Activated naive CD4-positive, alpha-beta T cell treated with anti-CD3 and anti-CD28 coated beads, Interleukin-2, amount 50 U/mL, for 16 hours (primary cell): ENCODE data around the gene B3GALT4.
"Not testable (repeated sequence)": the region's sequence is repeated elsewhere in the genome, so short reads cannot be mapped to it uniquely, and the experiment has no call there.

ENCODE experiments used
- DNase-seq: peaks from one replicate; pipeline ENCODE4 v3.0.0-alpha.2; 2020

Gene B3GALT4, protein sequence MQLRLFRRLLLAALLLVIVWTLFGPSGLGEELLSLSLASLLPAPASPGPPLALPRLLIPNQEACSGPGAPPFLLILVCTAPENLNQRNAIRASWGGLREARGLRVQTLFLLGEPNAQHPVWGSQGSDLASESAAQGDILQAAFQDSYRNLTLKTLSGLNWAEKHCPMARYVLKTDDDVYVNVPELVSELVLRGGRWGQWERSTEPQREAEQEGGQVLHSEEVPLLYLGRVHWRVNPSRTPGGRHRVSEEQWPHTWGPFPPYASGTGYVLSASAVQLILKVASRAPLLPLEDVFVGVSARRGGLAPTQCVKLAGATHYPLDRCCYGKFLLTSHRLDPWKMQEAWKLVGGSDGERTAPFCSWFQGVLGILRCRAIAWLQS

DNA sequence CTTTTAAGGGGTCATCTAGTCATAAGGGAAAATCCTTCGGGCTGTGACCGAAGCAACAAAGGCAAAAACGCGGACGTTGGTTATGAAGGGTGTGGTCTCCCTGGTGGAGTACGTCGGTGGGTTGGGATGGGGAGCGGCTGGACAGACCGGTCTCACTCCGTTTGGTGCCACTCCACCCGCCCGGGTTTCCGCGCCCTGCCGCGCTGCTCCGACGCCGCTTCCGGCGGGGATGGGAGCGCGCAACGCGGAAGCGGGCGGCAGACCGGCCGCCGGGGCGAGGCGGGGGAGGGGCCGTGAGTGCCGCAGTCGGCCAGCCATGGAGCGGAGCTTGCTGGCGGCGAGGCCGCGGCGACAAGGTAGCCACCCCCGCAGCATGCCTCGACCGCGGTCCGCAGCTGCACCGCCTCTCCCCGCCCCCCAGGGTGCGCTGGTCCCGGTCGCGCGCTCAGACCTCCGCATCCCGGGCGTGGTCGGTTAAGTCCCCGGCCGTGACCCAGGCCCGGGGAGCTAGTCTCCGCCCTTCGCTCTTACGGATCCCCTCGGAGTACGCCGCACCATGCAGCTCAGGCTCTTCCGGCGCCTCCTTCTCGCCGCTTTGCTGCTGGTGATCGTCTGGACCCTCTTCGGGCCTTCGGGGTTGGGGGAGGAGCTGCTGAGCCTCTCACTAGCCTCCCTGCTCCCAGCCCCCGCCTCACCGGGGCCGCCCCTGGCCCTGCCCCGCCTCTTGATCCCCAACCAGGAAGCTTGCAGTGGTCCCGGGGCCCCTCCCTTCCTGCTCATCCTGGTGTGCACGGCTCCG lies at the start of gene B3GALT4:
Gene B3GALT4, plus strand, starts transcription at position 260 of the 799 bp plus-strand sequence. Its CDS starts 297 bp downstream, at position 557.
- peak; percentile 71 for DNase-seq

DNA sequence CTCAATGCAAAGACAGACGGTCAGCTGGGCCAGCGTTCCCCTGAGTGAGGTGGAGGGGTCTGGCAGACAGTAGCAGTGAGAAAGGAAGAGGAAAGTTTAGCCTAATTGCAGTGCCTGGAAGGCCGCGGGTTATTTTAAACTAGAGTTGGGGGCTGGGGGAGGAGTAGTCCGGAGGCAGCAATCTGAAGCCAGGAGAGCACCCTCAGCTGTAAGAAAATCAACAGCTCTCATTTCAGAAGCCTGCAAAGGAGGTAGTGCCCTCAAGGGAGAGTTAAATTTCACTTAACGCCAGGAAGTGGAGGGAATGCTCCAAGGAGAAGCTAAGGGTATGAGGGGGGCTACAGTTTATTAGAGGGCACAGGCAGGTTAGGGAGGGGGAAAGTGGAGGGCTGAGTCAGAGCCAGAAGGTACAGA lies 41.7 kb upstream of the B3GALT4 start:
- no peak for DNase-seq

DNA sequence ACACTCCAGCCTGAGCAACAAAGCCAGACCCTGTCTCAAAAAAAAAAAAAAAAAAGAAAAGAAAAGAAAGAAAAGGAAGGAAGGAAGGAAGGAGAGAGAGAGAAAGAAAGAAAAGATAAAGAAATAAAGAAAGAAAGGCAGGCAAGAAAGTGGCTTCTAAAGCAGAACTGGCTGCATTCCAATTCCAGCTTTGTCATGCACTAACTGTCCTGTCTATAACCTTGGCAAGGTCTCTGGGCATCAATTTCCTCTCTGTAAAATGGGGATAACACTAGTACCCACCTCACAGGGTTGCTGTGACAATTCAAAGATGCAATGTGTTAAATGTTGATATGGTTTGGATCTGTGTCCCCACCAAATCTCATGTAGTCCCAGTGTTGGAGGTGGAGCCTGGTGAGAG lies 40.6 kb upstream of the B3GALT4 start:
- DNase-seq = no peak

DNA sequence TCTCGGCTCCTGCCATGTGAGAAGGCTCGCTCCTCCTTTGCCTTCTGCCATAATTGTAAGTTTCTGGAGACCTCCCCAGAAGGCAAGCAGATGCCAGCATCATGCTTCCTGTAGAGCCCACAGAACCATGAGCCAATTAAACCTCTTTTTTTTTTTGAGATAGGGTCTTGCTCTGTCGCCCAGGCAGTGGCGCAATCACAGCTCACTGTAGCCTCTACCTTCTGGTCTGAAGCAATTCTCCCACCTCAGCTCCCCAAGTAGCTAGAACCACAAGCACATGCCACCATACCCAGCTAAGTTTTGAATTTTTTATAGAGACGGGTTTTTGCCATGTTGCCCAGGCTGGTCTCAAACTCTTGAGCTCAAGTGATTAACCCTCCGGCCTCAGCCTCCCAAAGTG lies 40.1 kb upstream of the B3GALT4 start:
- DNase-seq = no peak

DNA sequence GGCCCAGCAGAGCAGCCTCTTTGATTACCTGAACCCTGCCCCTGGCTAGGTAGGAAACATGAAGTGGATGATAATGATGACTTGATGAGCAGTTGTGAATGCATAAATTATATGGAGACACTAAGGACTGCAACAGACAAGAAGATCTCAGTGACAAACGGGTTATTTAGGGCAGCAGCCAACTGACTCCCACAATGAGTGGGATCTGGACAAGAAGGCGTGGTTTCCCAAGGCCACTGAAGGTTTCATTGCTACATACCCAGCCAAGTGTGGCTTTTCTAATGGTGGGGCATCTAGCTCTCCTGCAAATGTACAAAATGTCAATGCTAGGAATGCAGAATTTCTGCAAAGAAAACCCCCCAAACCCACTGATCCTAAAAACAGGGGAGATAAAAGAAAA lies 39.2 kb upstream of the B3GALT4 start:
- DNase-seq = no peak

DNA sequence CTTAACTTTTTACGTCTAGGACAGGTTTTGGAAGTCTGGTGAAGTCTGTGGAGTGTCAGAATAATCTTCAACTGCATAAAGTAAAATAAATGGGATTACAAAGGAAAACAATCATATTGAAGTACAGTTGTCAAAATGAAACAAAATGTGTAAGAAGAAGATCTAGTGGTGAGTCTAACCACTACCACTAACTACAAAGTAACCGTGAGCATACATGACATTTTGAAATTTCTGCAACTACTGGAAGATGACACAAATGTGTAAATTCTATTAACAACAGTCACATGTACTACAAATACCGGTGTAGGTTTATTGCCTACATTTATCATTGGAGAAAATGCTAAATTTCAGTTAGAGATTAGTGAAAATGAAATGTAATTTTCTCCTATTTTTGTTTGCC lies 35.0 kb upstream of the B3GALT4 start:
- no peak for DNase-seq

DNA sequence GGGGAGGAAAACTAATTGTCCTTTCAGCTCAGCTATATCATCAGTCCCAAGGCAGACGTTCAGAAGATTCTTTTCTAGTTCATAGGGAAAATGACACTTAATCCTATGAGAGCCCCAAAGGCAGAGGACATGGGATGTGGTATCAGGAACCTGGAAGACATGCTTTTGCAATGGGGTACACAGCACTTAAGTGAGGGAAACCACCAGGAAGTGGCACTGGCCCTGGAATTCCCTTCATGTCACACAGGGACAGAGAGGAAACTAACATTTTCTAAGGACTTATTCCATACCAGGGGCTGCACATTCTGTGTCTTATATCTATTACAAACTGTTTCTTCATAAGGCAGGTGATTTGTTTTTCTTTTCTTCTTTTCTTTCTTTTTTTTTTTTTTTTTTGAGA lies 33.4 kb upstream of the B3GALT4 start:
- no peak for DNase-seq

DNA sequence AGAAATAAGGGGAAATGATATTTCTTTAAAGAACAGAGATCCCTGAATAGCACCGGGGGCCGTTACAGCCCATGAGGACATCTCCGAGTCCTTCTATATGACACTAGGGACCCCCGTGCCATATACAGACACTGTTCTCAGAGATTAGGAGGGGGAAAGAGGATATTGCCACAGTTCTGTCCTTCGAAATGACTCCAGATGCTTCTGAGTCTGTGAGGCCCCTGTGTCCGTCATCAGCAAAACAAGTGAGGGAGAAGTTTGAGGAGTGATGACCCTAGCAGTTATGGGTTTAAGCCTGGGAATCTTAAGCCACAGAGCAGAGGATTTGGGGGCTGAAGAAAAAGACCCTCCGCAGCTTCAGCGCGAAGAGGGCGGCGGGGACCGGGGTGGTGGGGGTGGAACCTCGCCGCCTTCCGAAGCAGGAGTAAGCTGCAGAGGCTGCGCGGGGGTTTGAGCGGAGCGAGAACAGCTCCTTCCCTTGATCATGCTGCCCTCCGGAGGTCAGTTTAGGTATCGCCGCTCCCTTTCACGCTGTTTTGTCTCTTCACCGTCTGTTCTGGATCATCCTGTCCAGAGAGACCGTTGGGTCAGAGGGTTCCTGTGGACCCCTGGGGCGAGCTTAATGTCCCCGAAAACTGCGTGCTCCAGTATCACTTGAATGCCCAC lies 28.8 kb upstream of the B3GALT4 start:
- DNase-seq = peak; percentile 92

DNA sequence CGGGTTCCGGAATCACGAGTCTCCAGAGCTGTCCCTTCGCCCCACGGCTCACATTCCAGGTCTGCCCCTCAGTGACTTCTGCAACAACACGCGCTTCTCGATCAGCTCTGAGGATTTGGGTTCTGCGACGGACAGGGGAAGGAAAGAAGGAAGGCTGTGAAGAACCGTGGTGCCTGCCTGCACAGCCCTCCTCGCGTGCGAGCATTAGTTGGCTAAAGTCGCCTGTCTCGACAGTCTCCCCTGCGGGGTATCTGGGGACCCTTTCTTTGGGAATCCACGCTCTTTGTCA lies 28.3 kb upstream of the B3GALT4 start:
- no peak for DNase-seq

DNA sequence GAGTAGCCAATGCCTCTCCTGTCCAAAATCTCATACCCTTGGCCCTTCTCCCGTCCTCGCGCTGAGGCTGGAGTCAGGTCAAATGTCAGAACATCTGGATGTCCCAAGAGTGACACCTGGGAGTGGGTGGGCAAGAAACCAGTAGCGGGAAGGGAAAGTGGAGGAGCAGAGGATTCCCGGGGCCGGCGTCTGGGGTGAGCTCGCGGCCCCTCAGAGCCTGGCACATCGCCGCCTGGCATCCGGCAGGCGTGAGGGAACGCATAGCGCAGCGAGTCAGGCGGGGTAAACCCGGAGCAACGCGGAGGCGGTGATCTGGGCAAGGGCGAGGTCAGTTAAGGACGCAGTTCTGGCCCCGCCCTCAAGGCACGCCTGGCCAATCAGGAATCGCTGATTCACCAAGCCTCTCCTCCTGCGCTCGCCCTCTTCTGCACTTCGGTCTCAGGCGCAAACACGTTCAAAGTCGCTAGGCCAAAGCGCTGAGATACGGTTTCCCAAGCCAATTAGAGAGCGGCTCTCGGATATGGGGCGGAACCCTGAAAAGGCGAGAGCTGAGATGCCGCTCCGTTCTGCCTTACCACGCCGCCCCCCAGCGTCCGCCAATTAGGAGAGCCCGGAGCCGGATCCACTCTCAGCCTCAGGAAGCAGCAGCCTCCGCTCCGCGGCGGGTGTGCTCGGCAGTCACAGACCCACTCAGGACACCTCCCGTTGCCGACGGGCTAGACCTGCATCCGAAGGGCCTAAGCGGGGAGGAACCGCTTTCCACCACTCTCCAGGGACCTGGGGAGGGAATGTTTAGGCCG lies 27.8 kb upstream of the B3GALT4 start:
- DNase-seq = peak; percentile 93

DNA sequence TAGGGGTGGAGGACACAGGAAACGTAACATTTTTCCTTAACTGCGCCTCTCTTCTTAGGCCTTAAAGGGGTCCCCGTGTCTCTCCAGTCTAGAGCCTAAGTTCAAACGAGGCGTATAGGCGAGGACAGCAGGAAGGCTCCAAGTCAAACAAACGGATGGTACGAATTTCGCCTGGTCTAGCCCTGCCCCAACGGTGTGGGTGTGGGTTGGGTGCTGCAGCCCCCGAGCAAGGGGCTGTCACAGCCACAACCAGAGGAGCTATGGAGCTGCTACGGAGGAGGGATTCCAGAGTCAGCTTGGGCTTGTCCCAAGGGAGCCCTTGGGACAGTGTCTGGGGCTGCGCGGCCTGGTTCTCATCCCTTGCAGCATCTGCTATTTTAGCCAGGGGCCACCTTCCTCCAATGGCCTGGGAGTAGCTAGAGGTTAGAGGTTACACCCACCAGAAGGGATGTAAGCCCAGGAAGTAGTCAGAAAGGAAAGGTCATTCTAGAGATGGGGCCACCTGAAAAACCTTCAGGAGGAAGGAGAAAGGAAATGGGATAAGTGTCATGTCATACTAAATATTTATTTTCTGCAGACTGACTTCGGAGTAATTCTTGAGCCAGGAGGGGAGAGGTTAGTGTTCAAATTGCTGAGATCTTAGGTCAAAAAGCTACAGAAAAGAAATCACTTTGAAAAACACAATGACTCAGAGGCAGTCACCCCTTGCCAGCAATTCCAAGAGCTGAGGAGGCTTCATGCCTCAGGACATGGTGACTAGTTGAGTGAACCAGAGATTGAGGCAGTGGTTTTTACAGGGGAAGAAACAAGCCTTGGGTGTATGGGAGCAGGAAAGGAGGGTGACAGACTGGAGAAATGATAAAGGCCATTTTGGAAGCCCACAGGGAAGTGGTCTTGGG lies 26.9 kb upstream of the B3GALT4 start:
- DNase-seq = no peak

DNA sequence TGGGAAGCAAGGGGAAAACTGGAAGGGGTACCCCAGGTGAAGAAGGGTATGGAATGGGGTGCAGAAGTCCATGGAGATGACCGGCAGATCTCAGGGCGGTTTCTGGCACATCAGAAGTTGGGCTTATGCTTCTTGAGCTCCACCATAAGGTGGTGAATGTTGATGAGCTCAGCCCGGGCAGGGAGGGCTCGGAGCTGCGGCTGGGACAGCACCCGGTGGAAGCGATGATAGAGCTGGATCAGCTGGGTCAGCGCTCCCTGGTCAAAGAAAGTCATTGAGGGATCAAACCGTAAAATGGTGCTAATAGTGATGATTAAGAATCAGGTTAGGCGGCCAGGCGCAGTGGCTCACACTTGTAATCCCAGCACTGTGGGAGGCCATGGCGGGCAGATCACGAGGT lies 26.2 kb upstream of the B3GALT4 start:
- no peak for DNase-seq

DNA sequence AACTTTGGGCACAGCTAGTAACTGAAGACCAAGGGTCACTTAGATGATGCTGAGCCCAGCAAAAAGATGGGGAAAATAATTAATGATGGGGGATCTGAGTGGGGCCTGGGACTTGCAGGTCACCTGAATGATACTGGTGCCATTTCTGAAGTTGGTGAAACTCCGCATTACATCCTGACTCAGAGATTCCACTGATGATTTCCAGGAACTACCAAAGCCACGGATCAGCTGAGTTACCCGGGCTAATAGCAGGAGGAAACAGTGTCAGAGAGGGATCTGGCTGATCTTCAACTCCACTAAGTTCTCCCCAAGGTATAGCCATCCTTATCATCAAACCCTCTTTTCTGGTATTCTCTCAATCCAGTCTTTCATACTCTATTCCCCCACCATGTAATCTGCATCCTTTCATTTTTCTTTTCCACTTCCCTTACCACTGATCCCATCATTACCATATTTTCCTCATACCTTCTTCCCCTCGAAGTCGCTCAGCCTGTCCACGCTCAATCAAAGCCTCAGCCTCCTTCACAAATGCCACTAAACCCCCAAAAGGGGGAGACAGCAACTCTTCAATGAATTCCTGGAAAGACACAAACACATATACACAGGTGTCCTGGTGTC lies 25.4 kb upstream of the B3GALT4 start:
- no peak for DNase-seq

DNA sequence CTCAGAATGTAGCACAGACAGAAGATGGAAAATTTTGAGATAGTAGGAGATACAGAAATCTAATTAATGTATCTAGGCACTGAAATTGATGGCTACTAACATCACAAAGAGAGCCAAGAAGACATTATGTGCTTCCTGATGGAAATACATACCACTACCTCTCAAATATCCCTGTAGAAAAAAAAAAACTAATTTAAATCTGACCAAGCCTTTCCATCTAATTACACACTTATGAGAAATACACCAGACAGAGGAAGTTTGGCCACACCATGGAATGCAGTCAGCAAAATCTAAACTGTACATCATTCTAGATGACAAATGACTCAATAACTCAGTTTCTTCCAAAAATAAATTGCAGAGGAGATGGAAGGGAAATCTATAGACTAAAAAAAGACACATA lies 24.2 kb upstream of the B3GALT4 start:
- no peak for DNase-seq

DNA sequence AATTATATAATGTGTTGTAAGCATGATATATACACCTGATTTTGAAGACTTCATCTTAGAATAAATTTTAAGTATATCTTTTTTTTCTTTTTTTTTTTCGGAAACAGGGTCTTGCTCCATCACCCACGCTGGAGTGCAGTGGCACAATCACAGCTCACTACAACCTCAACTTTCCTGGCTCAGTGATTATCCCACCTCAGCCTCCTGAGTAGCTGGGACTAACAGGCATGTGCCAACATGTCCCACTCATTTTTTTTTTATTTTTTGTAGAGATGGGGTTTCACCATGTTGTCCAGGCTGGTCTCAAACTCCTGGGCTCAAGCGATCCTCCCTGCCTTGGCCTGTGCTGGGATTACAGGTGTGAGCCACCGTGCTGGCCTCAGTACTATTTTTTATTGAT lies 22.3 kb upstream of the B3GALT4 start:
- DNase-seq = no peak

DNA sequence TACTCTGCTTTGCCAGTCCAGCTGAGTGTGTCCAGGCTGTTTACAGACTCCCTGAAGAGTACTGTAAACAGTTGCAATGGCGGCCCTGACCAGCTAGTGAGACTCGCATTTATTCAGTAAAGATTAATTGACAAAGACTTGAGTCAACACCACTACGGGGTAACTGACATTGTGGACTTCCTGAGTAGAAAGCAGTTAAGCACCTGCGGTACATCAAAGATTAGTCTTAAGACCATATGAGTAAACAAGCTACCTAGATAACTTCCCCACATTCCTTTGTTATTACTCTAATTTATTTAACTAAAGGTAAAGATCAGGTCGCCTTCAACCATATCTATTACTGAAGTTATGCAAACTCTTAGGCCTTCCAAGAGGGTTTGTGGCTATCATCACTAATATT lies 17.9 kb upstream of the B3GALT4 start:
- DNase-seq = no peak

DNA sequence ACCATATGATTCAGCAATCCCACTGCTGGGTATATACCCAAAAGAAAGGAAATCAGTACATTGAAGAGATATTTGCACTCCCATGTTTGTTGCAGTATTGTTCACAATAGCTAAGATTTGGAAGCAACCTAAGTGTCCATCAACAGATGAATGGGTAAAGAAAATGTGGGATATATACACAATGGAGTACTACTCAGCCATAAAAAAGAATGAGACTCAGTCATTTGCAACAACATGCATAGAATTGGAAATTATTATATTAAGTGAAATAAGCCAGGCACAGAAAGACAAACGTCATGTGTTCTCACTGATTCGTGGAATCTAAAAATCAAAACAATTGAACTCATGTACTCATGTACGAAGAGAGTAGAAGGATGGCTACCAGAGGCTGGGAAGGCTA lies 14.4 kb upstream of the B3GALT4 start:
- not testable (repeated sequence) for DNase-seq

DNA sequence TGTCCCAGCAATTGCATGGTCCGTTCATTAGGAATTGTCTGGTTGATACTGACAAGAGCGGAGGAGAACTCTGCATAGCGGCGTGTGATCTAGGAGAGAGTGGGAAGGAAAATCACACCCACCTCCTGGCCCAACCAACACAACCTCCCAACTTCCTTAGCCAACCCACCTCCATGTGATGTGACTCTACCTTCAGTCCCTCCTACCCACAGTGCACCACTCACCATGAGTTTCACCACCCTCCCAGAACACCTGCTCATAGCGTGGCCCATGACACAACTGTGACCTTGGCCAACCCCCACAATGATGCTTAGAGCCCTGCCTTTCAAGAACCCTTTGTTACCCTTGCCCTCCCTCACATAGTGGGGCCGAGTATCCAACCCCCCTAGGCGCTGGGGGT lies 12.9 kb upstream of the B3GALT4 start:
- no peak for DNase-seq

DNA sequence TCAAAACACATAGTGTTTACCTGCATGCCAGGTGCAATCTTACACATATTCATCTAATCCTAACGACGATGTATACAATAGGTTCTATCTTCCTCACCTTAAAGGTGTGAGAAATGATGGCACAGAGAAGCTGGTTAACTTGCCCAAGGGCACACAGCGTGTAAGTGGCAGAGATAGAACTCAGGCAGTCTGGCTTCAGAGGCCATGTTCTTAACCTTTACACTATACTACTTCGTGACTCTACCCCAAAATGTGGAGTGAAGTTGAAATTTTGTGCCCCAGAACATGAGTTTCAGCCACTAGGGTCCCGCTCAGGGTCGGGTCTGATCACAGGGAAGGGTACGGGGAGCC lies 5.8 kb upstream of the B3GALT4 start:
- no peak for DNase-seq

DNA sequence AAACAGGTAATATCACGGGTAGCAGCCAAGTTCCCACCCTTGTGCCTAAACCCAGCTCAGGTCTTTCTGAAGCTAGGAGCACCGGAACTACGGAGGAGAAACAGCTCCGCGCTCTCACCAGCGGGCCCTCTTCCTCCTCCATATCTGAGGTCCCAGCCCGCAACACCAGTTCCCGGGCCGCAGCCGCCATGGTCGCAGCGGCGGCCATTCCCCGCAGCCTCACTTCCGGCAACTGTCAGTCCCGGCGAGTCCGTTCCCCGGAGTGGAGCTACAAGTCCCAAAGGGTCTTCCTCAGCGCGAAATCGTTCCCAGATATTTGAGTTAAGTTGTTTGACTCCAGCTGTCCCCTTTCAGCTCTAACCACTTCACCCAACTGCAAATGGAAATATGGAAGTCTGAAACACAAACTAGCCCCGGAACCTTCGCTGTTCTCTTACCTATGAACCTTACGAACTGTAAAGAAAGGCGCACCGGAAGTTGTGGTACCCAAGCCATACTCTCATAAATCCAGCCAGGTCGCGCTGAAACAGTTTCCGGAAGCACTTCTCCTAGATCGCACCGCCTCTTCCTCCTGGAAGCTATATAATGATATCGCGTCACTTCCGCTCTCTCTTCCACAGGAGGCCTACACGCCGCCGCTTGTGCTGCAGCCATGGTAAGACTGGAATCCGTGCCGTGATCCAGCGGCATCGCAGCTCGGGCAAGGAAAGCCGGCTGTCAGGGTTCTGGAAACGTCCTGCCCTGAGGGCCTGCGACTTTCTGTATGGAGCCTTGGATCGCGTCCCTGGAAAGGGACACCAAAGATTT lies 5.3 kb upstream of the B3GALT4 start, which contains the start of the genes RPS18 and VPS52:
Gene RPS18, plus strand, starts transcription at position 608 of the 807 bp plus-strand sequence. Its CDS starts 45 bp downstream, at position 653.
Gene VPS52, minus strand, starts transcription at position 409 of the 807 bp plus-strand sequence. Its CDS starts 201 bp downstream, at position 208.
- peak; percentile 87 for DNase-seq
